HepG2 (cell line): ENCODE results near the gene BABAM2. TPM values are rescaled to one million over a fixed set of nuclear protein-coding genes. Genes with fewer than 3 reads are reported as not detected.
"Not testable (repeated sequence)": the region's sequence is repeated elsewhere in the genome, so short reads cannot be mapped to it uniquely, and the experiment has no call there.

Experiments used
- ATAC-seq: fragments of 200-7000 bp; cut with Tn5 transposase; 3 replicates; pipeline ENCODE4 v1.9.1; 2020; ENCODE audit warnings: mild to moderate bottlenecking, moderate library complexity
- BruUV-seq: library from RNA; stranded (reverse); fragments of 400-500 nt; replicated peaks from 2 replicates; lab custom pipeline; 2021; lab: Mats Ljungman, UMichigan
- CTCF ChIA-PET: fragments of 300-600 bp; formaldehyde crosslinking; extraction: SDS; loops from one replicate; lab custom pipeline; 2021; ENCODE audit warnings: low total read pairs, inconsistent platforms, low intra/inter-chr PET ratio; lab: Yijun Ruan, JAX
- POLR2A ChIA-PET: fragments of 350-600 bp; sonication (Branson Sonifier 250); formaldehyde crosslinking; loops from one replicate; lab custom pipeline; 2020; ENCODE audit warnings: antibody characterized with exemption, inconsistent platforms; lab: Yijun Ruan, JAX
- DNase-seq: peaks from one replicate; pipeline ENCODE4 v3.0.0-alpha.2; 2015; ENCODE audit warnings: low spot score
- FAIRE-seq: peaks from 3 replicates; lab custom pipeline; 2011; peaks lifted over from hg19 to GRCh38; lab: Jason Lieb, UNC
- H2AFZ ChIP-seq: one replicate; pipeline ENCODE4 v1.6.1; 2011; ENCODE audit warnings: low read length, inconsistent platforms
- H3K27ac ChIP-seq: fragments of 300-600 bp; 3 replicates; pipeline ENCODE4 v1.8.0; 2011; ENCODE audit warnings: mixed run types, mild to moderate bottlenecking, mixed read lengths, low read length, inconsistent platforms; ENCODE audit not compliant: insufficient read depth; ENCODE audit errors: extremely low read length
- H3K27me3 ChIP-seq, 2 experiments: fragments of 200-600 bp in 1 of 2; 2 replicates in 1 of 2; 3 replicates in 1 of 2; pipeline versions ENCODE4 v1.6.0 to v1.8.0; 2011; ENCODE audit warnings: low read length in 2 of 2, mild to moderate bottlenecking in 2 of 2, moderate library complexity in 2 of 2, inconsistent platforms in 1 of 2; ENCODE audit not compliant: insufficient read depth in 2 of 2, control insufficient read depth in 1 of 2
- H3K36me3 ChIP-seq, 2 experiments: fragments of 200-600 bp in 1 of 2; replicated peaks in 1 of 2; 2 replicates in 1 of 2; 3 replicates in 1 of 2; pipeline versions ENCODE4 v1.5.1 to v1.8.0; 2011; ENCODE audit warnings: low read length in 2 of 2, inconsistent platforms in 1 of 2; ENCODE audit not compliant: insufficient read depth in 2 of 2, control insufficient read depth in 1 of 2
- H3K4me1 ChIP-seq: 2 replicates; pipeline ENCODE4 v1.5.1; 2012; ENCODE audit warnings: low read length, inconsistent platforms; ENCODE audit not compliant: insufficient read depth
- H3K4me2 ChIP-seq: 2 replicates; pipeline ENCODE4 v1.6.0; 2011; ENCODE audit warnings: low read depth, low read length, inconsistent platforms
- H3K4me3 ChIP-seq, 3 experiments: fragments of 200-600 bp in 1 of 3; sonication (generic), shearing (Covaris generic) in 1 of 3; replicated peaks in 1 of 3; 2 replicates each; pipeline ENCODE4 v1.5.1; 2011 to 2016; ENCODE audit warnings: low read length in 3 of 3, inconsistent platforms in 2 of 3, low read depth in 2 of 3, mild to moderate bottlenecking in 2 of 3, control low read depth in 1 of 3, mixed read lengths in 1 of 3; ENCODE audit not compliant: insufficient read depth in 1 of 3
- H3K79me2 ChIP-seq: one replicate; pipeline ENCODE4 v1.6.1; 2011; ENCODE audit warnings: low read length, inconsistent platforms; ENCODE audit not compliant: insufficient read depth
- H3K9ac ChIP-seq: 2 replicates; pipeline ENCODE4 v1.6.0; 2011; ENCODE audit warnings: mild to moderate bottlenecking, low read depth, low read length, inconsistent platforms; ENCODE audit not compliant: insufficient read depth
- H3K9me3 ChIP-seq: 2 replicates; pipeline ENCODE4 v1.5.1; 2012; ENCODE audit warnings: mild to moderate bottlenecking, low read length
- H4K20me1 ChIP-seq: 2 replicates; pipeline ENCODE4 v1.6.0; 2011; ENCODE audit warnings: inconsistent platforms, mild to moderate bottlenecking, low read length, moderate library complexity; ENCODE audit not compliant: insufficient read depth
- ARNT ChIP-seq: fragments of 450-650 bp; IDR thresholded peaks from 2 replicates; pipeline ENCODE4 v1.6.1; 2017
- DNMT3B ChIP-seq: conservative IDR thresholded peaks from 2 replicates; pipeline ENCODE4 v1.6.1; 2016; ENCODE audit warnings: missing biosample characterization, control low read depth
- GATAD2A ChIP-seq: IDR thresholded peaks from 2 replicates; pipeline ENCODE4 v1.6.1; 2016
- HMG20A ChIP-seq: IDR thresholded peaks from 2 replicates; pipeline ENCODE4 v1.6.1; 2016; ENCODE audit warnings: borderline replicate concordance
- HOXA3 ChIP-seq: sonication (generic); formaldehyde crosslinking; IDR thresholded peaks from 2 replicates; pipeline ENCODE4 v1.5.0; 2020; ENCODE audit warnings: missing genetic modification reagents
- KDM3A ChIP-seq: IDR thresholded peaks from 2 replicates; pipeline ENCODE4 v1.6.1; 2018; ENCODE audit warnings: low read depth, missing compliant biosample characterization
- MIER2 ChIP-seq: IDR thresholded peaks from 2 replicates; pipeline ENCODE4 v1.6.1; 2016; ENCODE audit warnings: missing biosample characterization, missing genetic modification reagents
- NPAS2 ChIP-seq: sonication (generic); formaldehyde crosslinking; IDR thresholded peaks from 2 replicates; pipeline ENCODE4 v1.8.0; 2022; ENCODE audit warnings: mild to moderate bottlenecking, missing genetic modification reagents, borderline replicate concordance
- SMARCE1 ChIP-seq: fragments of 450-650 bp; IDR thresholded peaks from 2 replicates; pipeline ENCODE4 v1.6.1; 2017; ENCODE audit warnings: borderline replicate concordance
- TBX3 ChIP-seq: fragments of 450-650 bp; IDR thresholded peaks from 2 replicates; pipeline ENCODE4 v1.6.1; 2017; ENCODE audit warnings: antibody characterized with exemption, mild to moderate bottlenecking, inconsistent platforms, borderline replicate concordance
- ZNF572 ChIP-seq: sonication (generic); formaldehyde crosslinking; IDR thresholded peaks from 2 replicates; pipeline ENCODE4 v1.5.1; 2020; ENCODE audit warnings: mild to moderate bottlenecking, missing genetic modification reagents
- WGBS: methylation state at CpG from one replicate; pipeline ENCODE4 v1.1.6; 2017; ENCODE audit warnings: low lambda C conversion rate; 5-methylcytosine and 5-hydroxymethylcytosine counted together
- in situ Hi-C: cut with HindIII; loops from 2 replicates; pipeline ENCODE4 v1.10.0; 2017; ENCODE audit warnings: low pct_unique_long_range_greater_than_20kb; ENCODE audit not compliant: extremely low pct_ligation_motif_present
- intact Hi-C: fragments of 100-400 bp; cut with micrococcal nuclease; formaldehyde crosslinking; loops from one replicate; pipeline ENCODE4 v1.10.0; 2022; ENCODE audit not compliant: unreplicated experiment
- polyA plus RNA-seq, 8 experiments: library from polyadenylated mRNA; depleted of rRNA in 3 of 8; stranded (reverse) in 7 of 8; unstranded in 1 of 8; fragments of >200 nt; fragmentation: Illumina TruSeq in 4 of 8; extraction: Trizol in 4 of 8; gene quantifications; 2 replicates each; pipeline versions ENCODE4 v1.2.1 to v1.2.3, GENCODE V29; 2011 to 2016; ENCODE audit warnings: low read depth in 4 of 8, missing spikeins in 1 of 8, mixed read lengths in 1 of 8; ENCODE audit not compliant: insufficient read depth in 1 of 8
- total RNA-seq, 5 experiments: library from RNA; depleted of rRNA; stranded (reverse); fragments of >200 nt; fragmentation: Illumina TruSeq; extraction: Trizol; gene quantifications; 2 replicates each; pipeline ENCODE4 v1.2.3, GENCODE V29; 2016; ENCODE audit warnings: low read depth in 1 of 5
- TF ChIP-seq, protein P1 (sequence below): sonication (generic); formaldehyde crosslinking; IDR thresholded peaks from 2 replicates; pipeline ENCODE4 v1.4.0; 2020; ENCODE audit warnings: missing genetic modification reagents
- TF ChIP-seq, protein P2 (sequence below): sonication (generic); formaldehyde crosslinking; IDR thresholded peaks from 2 replicates; pipeline ENCODE4 v1.8.1; 2023; ENCODE audit warnings: mild to moderate bottlenecking, missing genetic modification reagents

The BABAM2 gene
- total and polyA plus RNA-seq, 2 of the 13 experiments (the other 11 are each of a cell fraction or from before 2014, with no cell fraction given) = 24.9 to 28.0 TPM

DNA sequence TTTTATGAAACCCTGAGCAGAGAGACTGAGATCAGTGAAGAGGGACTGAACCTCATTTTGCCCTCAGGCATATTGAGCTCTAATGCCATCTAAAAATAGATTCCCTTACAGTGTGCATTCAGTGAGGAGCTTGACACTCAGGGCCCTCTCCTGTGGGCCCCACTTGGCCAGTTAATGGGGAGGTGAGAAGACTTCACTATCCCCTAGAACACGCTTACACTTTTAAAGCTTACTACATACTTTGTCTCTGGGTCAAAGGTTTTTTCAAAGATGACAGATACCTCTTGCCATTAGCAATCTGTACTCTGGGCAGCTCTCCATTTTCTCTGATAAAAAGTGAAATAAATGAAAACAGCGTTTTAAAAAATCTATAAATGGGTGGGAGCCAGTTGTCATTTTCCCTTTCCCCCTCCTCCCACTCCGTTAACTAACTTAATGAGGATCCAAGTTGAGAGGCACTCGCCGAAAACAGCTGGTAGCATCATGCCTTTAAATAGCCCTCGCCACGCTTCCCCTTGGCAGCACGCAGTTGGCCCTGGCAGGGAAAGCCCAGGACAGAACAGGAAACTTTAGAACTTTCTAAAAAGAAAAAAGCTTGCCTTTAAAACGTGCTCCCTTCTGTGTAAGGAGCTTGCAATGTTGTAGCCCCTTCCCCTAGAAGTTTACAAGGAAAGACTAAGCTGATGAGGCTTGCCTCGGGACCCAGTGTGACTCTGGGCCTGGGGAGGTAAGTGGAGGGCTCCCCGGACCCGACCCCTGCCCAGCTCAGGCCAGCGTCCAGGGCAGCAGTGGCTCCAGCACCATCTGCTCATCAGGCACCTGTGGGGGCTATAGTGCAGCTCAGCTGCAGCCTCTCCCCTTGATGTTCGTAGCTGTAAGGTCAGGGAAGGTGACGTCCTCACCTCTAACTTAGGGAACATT lies 443.3 kb downstream of the BABAM2 start (continued):
- TF ChIP-seq, protein P1, sequence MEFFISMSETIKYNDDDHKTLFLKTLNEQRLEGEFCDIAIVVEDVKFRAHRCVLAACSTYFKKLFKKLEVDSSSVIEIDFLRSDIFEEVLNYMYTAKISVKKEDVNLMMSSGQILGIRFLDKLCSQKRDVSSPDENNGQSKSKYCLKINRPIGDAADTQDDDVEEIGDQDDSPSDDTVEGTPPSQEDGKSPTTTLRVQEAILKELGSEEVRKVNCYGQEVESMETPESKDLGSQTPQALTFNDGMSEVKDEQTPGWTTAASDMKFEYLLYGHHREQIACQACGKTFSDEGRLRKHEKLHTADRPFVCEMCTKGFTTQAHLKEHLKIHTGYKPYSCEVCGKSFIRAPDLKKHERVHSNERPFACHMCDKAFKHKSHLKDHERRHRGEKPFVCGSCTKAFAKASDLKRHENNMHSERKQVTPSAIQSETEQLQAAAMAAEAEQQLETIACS = no peak
- TF ChIP-seq GATAD2A = no peak

DNA sequence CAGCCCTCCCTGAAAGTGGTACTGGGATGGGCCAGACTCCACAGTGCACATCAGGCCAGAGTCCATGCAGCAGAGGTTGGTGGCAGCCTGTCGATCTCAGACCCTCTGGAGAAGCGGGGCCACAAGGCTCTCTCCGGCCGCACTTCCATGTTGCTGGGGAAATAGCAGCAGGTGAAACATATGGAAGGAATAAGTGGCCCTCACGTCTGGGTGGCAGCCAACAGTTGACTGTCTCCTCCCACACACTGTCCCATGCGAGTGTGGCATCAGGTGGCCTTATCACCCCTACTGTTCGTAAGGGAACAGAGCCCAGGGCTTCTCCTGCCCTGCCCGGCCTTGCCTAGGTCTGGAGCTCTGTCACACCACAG lies 444.0 kb downstream of the BABAM2 start:
- H3K36me3 ChIP-seq = no peaks in the 10 kb centered on the region
- H3K4me2 ChIP-seq = no peak overlapping the region
- no peaks in the 10 kb centered on the region for H4K20me1 ChIP-seq
- intact Hi-C loops = no loop called here
- DNase-seq (no peak), FAIRE-seq (no peak), ATAC-seq (peak; percentile 22; the same call in 1 of the 3 replicates)
- POLR2A ChIA-PET = no interaction called here
- no peak overlapping the region for H3K9ac ChIP-seq
- H3K4me3 ChIP-seq = no peak overlapping the region
- no peak overlapping the region for H2AFZ ChIP-seq
- no peaks in the 10 kb centered on the region for H3K27me3 ChIP-seq
- CTCF ChIA-PET = no interaction called here
- WGBS = 84% methylated on average over 7 of the region's 8 CpGs
- no peaks in the 10 kb centered on the region for H3K4me1 ChIP-seq
- no TSS peak for BruUV-seq
- TF ChIP-seq HOXA3 = no peak
- TF ChIP-seq HMG20A (CRISPR knock-in tag) = no peak
- TF ChIP-seq, protein P2, sequence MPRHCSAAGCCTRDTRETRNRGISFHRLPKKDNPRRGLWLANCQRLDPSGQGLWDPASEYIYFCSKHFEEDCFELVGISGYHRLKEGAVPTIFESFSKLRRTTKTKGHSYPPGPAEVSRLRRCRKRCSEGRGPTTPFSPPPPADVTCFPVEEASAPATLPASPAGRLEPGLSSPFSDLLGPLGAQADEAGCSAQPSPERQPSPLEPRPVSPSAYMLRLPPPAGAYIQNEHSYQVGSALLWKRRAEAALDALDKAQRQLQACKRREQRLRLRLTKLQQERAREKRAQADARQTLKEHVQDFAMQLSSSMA (CRISPR knock-in tag) = no peak
- no peak for TF ChIP-seq GATAD2A
- no peak for TF ChIP-seq NPAS2 (CRISPR knock-in tag)
- no peak for TF ChIP-seq MIER2 (CRISPR knock-in tag)
- TF ChIP-seq DNMT3B (CRISPR knock-in tag) = no peak
- TF ChIP-seq ARNT = no peak
- no peak for TF ChIP-seq SMARCE1
- no peak for TF ChIP-seq ZNF572 (CRISPR knock-in tag)
- no peak for TF ChIP-seq TBX3
- no peak for TF ChIP-seq KDM3A (CRISPR knock-in tag)
- no peaks in the 10 kb centered on the region for H3K9me3 ChIP-seq
- in situ Hi-C loops = no loop called here
- no peak overlapping the region for H3K27ac ChIP-seq
- H3K79me2 ChIP-seq = no peaks in the 10 kb centered on the region

DNA sequence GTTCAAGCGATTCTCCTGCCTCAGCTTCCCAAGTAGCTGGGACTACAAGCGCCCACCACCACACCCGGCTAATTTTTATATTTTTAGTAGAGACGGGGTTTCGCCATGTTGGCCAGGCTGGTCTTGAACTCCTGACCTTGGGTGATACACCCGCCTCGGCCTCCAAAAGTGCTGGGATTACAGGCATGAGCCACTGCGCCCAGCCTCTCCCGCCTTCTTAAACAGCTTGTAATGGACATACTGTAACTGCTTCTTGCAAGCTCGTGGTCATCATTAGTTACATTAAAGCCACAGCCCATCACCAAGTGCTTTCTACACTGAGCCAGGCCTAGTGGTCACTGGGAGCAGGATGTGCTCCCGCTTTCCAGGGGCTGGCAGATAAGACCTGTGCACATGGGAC lies 444.7 kb downstream of the BABAM2 start:
- H3K4me3 ChIP-seq, intact Hi-C loops, DNase-seq, H2AFZ ChIP-seq, H3K4me2 ChIP-seq, ATAC-seq, H4K20me1 ChIP-seq, CTCF ChIA-PET, H3K36me3 ChIP-seq, H3K9me3 ChIP-seq, BruUV-seq, H3K9ac ChIP-seq, H3K4me1 ChIP-seq, H3K27me3 ChIP-seq, in situ Hi-C loops, H3K27ac ChIP-seq, H3K79me2 ChIP-seq, FAIRE-seq, POLR2A ChIA-PET: not testable (repeated sequence)
- 95% methylated on average over 11 of the region's 11 CpGs for WGBS
